HG02759 (cell line): ENCODE data around the gene TCF12.
"Not testable (repeated sequence)": the region's sequence is repeated elsewhere in the genome, so short reads cannot be mapped to it uniquely, and the experiment has no call there.

Experiments used
- ATAC-seq: cut with Tn5 transposase; IDR thresholded peaks from one replicate; pipeline ENCODE4 v1.9.1; 2021; ENCODE audit warnings: mild to moderate bottlenecking, moderate library complexity; ENCODE audit not compliant: unreplicated experiment

TCF12 gene

GRCh38 chr15:56943403-56943802, 25.0 kb downstream of the TCF12 start:
- no peak for ATAC-seq

DNA sequence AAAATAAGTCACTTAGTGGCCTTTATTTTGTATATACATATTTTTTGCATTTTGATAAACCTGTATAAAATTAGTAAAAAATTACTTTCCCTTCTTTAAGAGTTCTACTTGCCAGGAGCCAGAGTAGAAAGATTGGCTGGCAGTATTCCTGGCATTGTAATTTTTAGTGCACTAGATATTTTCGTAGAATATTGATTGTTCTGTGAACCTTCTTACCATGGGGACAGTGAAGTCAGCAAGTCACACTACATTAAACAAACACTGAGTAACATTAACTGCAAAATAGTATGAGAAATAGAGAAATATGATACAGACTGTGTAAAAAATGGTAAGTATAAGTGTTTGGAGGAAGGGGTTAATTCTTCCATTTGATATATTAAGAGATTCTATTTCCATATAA, 26.0 kb downstream of the TCF12 start:
- no peak for ATAC-seq

DNA sequence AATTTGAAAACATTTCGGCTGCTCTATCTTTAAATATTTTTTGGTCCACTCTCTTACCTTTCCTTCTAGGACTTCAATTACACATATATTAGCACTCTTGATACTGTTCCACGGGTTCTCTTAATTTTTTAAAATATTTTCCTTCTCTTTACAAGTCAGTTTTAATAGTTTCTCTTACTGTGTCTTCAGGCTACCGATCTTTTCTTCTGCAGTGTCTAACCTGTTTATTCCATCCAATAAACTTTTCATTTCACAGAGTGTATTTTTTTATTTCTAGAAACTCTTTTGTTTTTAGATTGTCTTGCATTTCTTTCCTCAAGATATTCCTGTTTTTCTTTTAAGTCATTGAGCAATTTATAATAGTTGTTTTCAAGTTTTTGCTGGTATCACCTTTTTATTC, 27.7 kb downstream of the TCF12 start:
- no peak for ATAC-seq

GRCh38 chr15:56948000-56948763, 29.7 kb downstream of the TCF12 start:
- no peak for ATAC-seq

- no peak for ATAC-seq
Observed at GRCh38 chr15:56948764-56949101, 30.3 kb downstream of the TCF12 start.

GRCh38 chr15:56950979-56951378, 32.5 kb downstream of the TCF12 start:
- peak; percentile 97 for ATAC-seq

GRCh38 chr15:56953790-56954189, 35.3 kb downstream of the TCF12 start:
- ATAC-seq, result no peak

GRCh38 chr15:56955011-56955410, 36.6 kb downstream of the TCF12 start:
- ATAC-seq, result not testable (repeated sequence)

- no peak for ATAC-seq
Observed at GRCh38 chr15:56956538-56956937, 38.1 kb downstream of the TCF12 start.

DNA sequence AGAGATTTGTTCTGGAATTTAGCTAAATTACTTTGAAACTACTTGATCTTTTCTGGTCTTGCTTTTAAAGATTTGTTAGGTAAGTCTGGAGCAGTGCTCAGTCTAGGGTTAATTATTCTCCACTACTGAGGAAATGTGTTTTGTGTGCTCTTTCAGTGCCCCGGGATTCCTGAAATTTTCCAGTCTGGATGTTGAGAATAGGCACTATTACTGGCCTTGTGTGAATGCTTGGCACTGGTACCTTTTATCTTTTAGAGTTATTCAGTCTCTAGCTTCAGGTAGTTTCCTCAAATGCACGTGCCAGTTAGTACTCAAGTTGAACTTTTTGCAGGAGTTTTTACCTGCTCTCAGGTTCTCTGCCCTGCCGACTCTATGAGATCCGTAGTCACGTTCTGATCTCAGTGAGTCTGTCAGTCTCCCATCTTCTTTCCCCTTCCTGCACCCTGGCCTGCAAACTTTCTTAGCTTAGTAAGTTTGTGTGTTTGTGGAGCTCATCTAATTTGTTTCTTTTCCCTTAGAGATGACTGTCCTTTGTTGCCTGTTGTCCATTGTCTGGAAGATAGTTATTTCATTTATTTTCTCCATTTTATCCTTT, 39.5 kb downstream of the TCF12 start:
- no peak for ATAC-seq

GRCh38 chr15:56959318-56959648, 40.8 kb downstream of the TCF12 start:
- no peak for ATAC-seq

DNA sequence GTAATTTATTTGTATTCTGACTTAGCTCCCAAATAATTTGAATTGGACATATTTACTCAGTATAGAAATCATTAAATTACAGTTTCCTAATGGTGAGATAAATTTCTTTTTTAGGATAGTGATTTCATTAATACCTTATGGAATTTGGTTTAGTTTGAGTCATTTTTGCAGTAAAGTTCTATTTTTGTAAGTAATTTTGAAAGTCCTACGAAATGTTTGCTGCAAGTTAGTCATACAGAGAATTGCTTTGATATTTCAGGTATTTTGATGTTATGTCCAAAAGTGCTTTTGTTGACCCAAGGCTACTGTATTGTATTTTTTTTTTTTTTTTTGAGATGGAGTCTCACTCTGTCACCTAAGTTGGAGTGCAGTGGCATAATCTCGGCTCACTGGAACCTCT, 41.7 kb downstream of the TCF12 start:
- no peak for ATAC-seq

DNA sequence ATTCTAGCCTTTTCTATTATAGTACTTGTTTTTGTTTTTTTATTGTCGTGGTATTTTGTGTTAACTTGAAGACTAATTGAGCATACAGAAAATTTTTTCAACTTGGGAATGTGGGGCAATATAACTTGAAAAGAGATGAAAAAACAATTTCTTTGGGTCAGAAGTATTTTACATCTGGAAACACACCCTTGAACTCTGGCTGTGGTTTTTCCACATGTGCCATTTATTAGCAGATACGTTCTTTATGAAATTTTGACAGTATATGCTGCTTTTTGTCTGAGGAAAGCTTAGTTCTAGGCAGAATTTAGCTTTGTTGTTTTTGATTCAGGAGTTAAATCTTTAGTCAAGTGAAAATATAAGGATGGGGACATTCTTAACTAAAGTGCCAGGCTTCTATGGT, 44.7 kb downstream of the TCF12 start:
- no peak for ATAC-seq

GRCh38 chr15:56963710-56964109, 45.3 kb downstream of the TCF12 start:
- ATAC-seq, result no peak

- ATAC-seq, result no peak
Observed at GRCh38 chr15:56964182-56964581, 45.7 kb downstream of the TCF12 start.

GRCh38 chr15:56965231-56966013, 47.0 kb downstream of the TCF12 start:
- no peak for ATAC-seq

DNA sequence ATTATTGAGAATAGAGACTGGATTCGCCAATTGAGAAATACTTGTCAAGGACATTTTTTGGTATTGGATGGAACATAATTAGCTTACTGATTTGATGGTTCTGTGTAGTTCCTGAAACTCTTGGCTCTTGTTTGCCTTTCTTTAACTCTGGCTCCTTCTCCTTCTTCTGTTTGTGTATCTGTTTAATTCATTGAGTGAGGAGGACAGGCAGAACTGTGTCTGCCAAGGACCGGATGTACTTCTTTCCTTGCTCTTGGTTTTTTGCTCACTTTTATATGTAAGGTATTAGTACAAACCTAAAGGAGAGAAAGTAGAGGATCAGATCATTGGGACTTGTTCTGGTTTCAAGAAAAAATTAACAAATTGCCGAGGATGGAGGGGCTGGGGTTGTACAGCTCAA, 48.9 kb downstream of the TCF12 start:
- ATAC-seq, result no peak

DNA sequence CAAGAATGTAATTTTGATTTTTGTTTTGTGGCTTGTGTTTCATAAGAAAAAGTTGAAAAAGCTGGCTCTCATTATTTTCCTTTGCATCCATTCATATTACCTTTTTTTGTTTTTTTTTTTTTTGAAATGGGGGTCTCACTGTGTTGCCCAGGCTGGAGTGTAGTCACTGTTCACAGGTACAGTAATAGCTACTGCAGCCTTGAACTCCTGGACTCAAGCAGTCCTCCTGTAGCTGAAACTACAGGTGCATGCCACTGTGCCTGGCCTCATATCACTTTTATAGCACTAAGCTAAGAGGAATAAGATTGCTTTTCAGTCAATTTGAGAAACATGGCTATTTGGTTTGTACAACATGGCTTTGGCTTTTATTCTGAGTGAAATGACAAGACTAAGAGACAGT, 49.8 kb downstream of the TCF12 start:
- ATAC-seq, result no peak

GRCh38 chr15:56968821-56969220, 50.4 kb downstream of the TCF12 start:
- no peak for ATAC-seq

DNA sequence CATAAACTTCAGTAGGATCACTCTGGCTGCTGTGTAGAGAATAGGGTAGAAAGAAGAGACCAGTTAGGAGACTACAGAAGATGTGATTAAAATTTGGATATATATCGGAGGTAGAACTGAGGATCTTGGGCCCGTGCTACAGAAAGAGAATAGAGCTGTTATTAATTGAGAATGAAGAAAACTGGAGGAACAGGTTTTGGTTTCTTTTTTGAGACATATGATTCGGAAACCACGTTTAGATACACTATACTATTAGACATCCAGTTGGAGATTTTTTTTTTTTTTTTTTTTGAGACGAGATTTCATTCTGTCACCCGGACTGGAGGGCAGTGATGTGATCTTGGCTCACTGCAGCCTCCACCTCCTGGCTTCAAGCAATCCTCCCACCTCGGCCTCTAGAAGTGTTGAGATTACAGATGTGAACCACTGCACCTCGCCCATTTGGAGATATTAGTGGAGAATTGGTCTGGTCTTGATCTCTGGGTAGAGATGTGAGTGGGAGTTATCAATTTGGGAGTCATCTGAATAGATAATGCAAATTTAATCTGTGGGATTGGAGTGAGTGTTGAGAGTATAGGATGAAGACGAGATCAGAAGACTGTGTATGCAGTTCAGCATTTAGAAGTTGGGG, 50.9 kb downstream of the TCF12 start:
- ATAC-seq, result no peak

DNA sequence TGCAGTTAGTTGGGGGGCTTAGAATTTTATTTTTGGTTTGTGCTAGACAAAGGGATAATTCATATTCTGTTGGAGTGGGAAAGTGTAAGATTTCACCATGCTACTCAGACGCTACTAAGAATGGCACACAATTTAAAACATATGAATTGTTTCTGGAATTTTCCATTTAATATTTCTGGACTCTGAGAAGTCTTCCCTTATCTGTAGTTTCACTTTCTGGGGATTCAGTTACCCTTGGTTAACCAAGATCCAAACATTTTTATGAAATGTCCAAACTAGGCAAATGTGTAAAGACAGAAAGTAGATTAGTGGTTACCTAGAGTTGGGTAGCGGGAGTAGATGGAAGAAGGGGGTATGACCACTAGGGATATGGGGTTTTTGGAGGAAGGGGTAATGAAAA, 53.1 kb downstream of the TCF12 start:
- no peak for ATAC-seq

- ATAC-seq, result no peak
Observed at GRCh38 chr15:56972016-56972415, 53.6 kb downstream of the TCF12 start.
